Ectodermal cell (in vitro differentiated cells): ENCODE data around the gene SCUBE3.
A peak's percentile ranks its signal among the peaks of the same experiment; 100 is the strongest.

Source experiments
- H3K27ac ChIP-seq: 2 replicates; pipeline ENCODE4 v1.7.0; 2013; ENCODE audit warnings: mild to moderate bottlenecking, low read depth, low read length; ENCODE audit not compliant: insufficient read depth, poor library complexity, severe bottlenecking
- H3K27me3 ChIP-seq: 2 replicates; pipeline ENCODE4 v1.7.0; 2013; ENCODE audit warnings: mild to moderate bottlenecking, low read length; ENCODE audit not compliant: insufficient read depth, control insufficient read depth, poor library complexity, severe bottlenecking
- H3K36me3 ChIP-seq: one replicate; pipeline ENCODE4 v1.7.0; 2013; ENCODE audit warnings: low read length; ENCODE audit not compliant: control insufficient read depth, insufficient read depth
- H3K4me1 ChIP-seq: one replicate; pipeline ENCODE4 v1.7.0; 2013; ENCODE audit warnings: low read length; ENCODE audit not compliant: control insufficient read depth, insufficient read depth
- H3K4me3 ChIP-seq: 2 replicates; pipeline ENCODE4 v1.7.0; 2013; ENCODE audit warnings: low read depth, low read length, control low read depth; ENCODE audit not compliant: insufficient read depth
- H3K9me3 ChIP-seq: 2 replicates; pipeline ENCODE4 v1.7.0; 2013; ENCODE audit warnings: mild to moderate bottlenecking, low read length, moderate library complexity; ENCODE audit not compliant: control insufficient read depth
- WGBS, 2 experiments: methylation state at CpG; one replicate each; pipeline ENCODE4 v1.1.7; 2013; ENCODE audit warnings: missing lambda C conversion rate in 2 of 2; 5-methylcytosine and 5-hydroxymethylcytosine counted together

SCUBE3 gene

DNA sequence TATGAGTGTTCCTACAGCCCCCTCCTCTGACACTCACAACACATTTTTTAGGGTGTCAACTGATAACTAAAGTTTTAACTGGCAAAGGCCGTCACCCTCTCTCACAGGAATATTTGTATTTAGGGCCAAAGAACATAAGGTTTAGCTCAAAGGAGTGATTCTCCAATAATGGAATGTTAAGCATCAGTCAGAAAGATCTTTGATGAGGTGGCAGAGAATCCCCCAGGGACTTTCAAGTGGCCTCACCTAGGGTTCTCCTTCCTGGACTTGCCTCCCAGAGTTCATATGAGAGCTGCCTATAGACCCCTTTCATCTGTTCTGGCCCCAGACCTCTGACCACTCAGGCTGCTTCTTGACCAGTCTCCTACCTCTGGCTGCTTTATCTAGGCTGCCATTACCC, 7.4 kb upstream of the SCUBE3 start:
- Histone ChIP-seq H3K4me3 (no peak overlapping the region), H3K27me3 (peaks cover 16% of the 10 kb centered on the region)
- 100% methylated on average over 1 of the region's 1 CpG for WGBS, 2 experiments

GRCh38 chr6:35208419-35208818, 5.3 kb upstream of the SCUBE3 start:
- Histone ChIP-seq H3K4me1 (peaks cover 14% of the 10 kb centered on the region), H3K4me3 (no peak overlapping the region), H3K9me3 (no peaks in the 10 kb centered on the region), H3K27me3 (peaks cover 29% of the 10 kb centered on the region), H3K27ac (no peak overlapping the region), H3K36me3 (no peaks in the 10 kb centered on the region)
- WGBS, 2 experiments = 58 to 63% methylated on average over 4 of the region's 4 CpGs

More for the DNA sequence above, 7.4 kb upstream of the SCUBE3 start:
- H3K4me1 ChIP-seq = no peaks in the 10 kb centered on the region
- no peak overlapping the region for H3K27ac ChIP-seq
- no peaks in the 10 kb centered on the region for H3K36me3 ChIP-seq
- H3K9me3 ChIP-seq = no peaks in the 10 kb centered on the region

DNA sequence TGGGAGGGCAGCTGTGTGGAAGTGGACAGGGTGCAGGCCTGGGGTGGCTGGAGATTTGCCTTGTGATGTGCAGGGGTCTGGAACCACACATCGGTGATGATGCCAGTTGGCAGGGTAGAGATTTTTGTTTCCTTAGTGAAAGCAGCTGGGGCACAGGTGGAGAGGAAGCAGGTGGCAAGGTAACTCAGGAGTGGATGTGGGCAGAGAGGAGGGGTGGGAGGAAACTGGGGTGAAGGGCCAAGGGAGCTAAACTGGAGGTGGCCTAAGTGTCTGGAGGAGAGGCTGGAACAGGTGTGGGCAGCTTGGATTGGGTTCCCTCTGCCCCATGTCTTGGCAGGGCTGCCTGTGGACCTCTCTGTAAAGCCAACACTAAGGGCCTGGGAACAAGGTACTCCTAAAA, 4.7 kb upstream of the SCUBE3 start:
- H3K27me3 ChIP-seq = peaks cover 29% of the 10 kb centered on the region
- H3K4me1 ChIP-seq = peaks cover 14% of the 10 kb centered on the region
- H3K4me3 ChIP-seq = no peak overlapping the region
- no peaks in the 10 kb centered on the region for H3K36me3 ChIP-seq
- 93 to 97% methylated on average over 1 of the region's 1 CpG for WGBS, 2 experiments
- H3K27ac ChIP-seq = no peak overlapping the region
- H3K9me3 ChIP-seq = no peaks in the 10 kb centered on the region

DNA sequence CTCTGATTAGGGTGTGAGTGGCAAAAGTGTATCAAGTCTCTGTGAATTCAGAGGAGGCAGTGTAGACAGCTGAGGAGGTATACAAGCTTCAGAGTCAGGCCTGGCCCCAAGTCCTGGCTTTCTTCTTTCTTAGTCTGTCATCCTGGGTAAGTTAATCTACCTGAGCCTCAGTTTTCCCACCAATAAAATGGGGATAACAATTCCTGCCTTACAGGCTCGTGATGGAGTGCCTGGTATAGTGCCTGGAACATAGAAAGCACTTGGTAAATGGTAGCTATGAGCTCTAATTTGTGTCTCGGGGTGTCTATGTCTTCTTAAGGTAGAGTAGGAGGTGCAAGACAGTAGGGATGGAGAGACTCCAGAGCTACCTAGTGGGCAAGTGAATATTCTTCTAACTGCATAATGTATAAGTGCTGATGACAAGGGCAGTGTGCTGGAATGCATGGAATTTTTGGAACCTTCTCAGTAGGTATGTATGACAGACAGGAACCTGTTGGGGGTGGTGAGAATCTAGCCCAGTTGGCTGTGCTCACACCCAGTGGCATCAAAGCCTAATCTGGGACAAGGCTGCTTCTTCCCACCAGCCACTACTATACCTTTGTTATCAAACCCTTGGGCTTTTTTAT, 4.0 kb upstream of the SCUBE3 start:
- Histone ChIP-seq H3K4me3 (no peak overlapping the region), H3K27me3 (peaks cover 29% of the 10 kb centered on the region), H3K36me3 (no peaks in the 10 kb centered on the region), H3K27ac (no peak overlapping the region), H3K4me1 (peaks cover 14% of the 10 kb centered on the region), H3K9me3 (no peaks in the 10 kb centered on the region)
- WGBS, 2 experiments = 87 to 93% methylated on average over 2 of the region's 2 CpGs

- peak overlapping the region; percentile 76 for H3K4me3 ChIP-seq
- H3K36me3 ChIP-seq = no peaks in the 10 kb centered on the region
- H3K27ac ChIP-seq = peak overlapping the region; percentile 87
- 2% methylated on average over 51 of the region's 51 CpGs for WGBS, 2 experiments
- H3K9me3 ChIP-seq = no peaks in the 10 kb centered on the region
- peaks cover 42% of the 10 kb centered on the region for H3K4me1 ChIP-seq
- peaks cover 13% of the 10 kb centered on the region for H3K27me3 ChIP-seq
Observed at GRCh38 chr6:35213298-35213791, 411 bp upstream of the SCUBE3 start.

DNA sequence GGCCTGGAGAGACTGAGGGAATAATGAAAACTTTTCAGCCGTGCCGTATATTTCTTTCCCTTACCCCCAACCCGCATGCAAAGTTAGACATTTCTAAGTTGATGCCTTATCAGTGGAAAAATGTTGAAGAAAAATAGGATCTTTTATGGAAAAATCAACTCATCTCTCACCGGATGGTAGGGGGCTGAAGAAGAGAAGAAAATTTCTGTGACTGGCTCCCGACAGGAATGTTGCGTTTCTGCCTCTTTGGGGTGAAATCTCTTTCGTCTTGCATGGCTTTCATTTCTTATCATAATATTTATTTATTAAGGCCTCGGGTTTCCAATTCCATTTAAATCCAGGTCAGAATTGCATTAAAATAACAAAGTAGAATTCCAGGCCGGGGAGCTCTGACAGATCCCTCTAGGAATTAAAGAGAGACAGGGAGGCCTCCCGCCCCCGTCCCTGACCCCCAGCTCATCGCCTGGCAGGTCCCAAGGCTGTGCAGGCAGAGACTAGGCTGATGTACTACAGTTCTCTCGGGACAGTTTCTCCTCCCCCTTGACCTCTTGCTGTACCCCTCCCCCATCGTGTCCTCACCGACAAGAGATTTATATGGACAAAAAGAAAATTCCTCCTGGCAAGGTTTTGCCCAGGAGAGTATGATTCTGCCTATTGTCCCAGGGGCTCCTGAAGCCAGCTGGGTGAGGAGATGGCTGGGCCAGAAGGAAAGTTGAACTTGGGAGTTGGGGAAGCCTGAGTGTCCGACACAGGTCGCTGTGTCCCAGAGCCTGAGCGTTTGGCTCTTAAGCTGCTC, 1.3 kb downstream of the SCUBE3 start:
- H3K9me3 ChIP-seq = no peaks in the 10 kb centered on the region
- peak overlapping the region; percentile 76 for H3K4me3 ChIP-seq
- WGBS, 2 experiments = 4 to 5% methylated on average over 12 to 17 of the region's 18 CpGs
- no peak overlapping the region for H3K27ac ChIP-seq
- H3K36me3 ChIP-seq = no peaks in the 10 kb centered on the region
- H3K4me1 ChIP-seq = peaks cover 59% of the 10 kb centered on the region
- peaks cover 13% of the 10 kb centered on the region for H3K27me3 ChIP-seq

GRCh38 chr6:35215665-35216411, 2.1 kb downstream of the SCUBE3 start:
- no peaks in the 10 kb centered on the region for H3K36me3 ChIP-seq
- H3K27me3 ChIP-seq = peaks cover 13% of the 10 kb centered on the region
- H3K9me3 ChIP-seq = no peaks in the 10 kb centered on the region
- peak overlapping the region; percentile 76 for H3K4me3 ChIP-seq
- no peak overlapping the region for H3K27ac ChIP-seq
- H3K4me1 ChIP-seq = peaks cover 67% of the 10 kb centered on the region
- 74 to 77% methylated on average over 6 of the region's 6 CpGs for whole genome bisulfite sequencing, 2 experiments

- H3K27me3 ChIP-seq = peaks cover 13% of the 10 kb centered on the region
- H3K27ac ChIP-seq = no peak overlapping the region
- H3K4me1 ChIP-seq = peaks cover 68% of the 10 kb centered on the region
- H3K36me3 ChIP-seq = no peaks in the 10 kb centered on the region
- no peaks in the 10 kb centered on the region for H3K9me3 ChIP-seq
- 83 to 85% methylated on average over 1 of the region's 1 CpG for WGBS, 2 experiments
- no peak overlapping the region for H3K4me3 ChIP-seq
Observed at GRCh38 chr6:35216412-35216732, 2.6 kb downstream of the SCUBE3 start.

DNA sequence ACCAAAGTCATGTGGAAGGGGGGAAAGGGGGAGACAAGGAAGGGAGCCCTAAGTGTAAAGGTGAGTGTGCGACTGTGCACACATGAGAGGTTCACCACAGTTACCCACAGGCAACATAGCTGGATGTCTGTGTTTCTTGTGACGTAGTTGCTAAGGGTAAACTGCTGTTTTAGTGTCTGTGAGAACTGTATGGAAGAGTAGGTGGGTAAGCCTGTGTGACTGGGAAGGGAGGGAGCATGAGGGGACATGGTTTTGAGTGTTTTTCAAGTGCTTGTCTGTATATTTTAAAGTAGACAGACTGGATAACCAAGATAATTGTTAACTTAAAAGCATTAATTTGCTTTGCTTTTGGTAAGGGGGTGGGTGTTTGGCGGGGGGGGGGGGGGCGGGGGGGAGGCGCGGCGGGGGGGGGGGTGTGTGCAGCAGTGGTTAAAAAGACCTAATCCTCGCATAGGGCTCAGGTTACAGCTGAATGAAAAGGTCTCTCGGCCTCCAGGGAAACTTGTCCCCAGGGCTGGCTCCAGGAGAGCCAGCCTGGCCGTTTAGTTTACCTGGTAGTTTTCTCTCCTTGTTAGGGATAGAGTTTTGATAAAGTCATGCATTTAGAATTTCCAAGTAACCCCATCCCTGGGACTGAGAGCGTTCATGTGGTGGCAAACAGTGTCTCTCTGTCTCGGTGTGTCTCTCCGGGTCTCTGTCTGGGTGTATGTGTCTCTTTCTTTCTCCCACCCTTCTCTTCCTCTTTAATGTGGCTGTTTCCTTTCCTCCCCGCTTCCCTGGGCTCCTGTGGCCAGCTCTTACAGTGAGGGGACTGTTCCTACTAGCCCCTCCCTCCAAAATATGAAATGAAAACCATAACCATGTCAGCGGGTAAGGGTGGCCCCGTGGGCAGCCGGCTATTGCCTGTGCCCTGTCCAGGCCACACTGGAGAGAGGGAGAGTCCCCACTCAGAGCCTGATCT, 3.4 kb downstream of the SCUBE3 start:
- H3K27ac ChIP-seq = no peak overlapping the region

More for the DNA sequence above, 3.4 kb downstream of the SCUBE3 start:
- H3K9me3 ChIP-seq = no peaks in the 10 kb centered on the region
- H3K36me3 ChIP-seq = no peaks in the 10 kb centered on the region
- peaks cover 65% of the 10 kb centered on the region for H3K4me1 ChIP-seq
- WGBS, 2 experiments = 32 to 38% methylated on average over 14 to 15 of the region's 17 CpGs
- peaks cover 11% of the 10 kb centered on the region for H3K27me3 ChIP-seq
- H3K4me3 ChIP-seq = peak overlapping the region; percentile 17
